ENCODE data around the gene SLC5A3.

DNA sequence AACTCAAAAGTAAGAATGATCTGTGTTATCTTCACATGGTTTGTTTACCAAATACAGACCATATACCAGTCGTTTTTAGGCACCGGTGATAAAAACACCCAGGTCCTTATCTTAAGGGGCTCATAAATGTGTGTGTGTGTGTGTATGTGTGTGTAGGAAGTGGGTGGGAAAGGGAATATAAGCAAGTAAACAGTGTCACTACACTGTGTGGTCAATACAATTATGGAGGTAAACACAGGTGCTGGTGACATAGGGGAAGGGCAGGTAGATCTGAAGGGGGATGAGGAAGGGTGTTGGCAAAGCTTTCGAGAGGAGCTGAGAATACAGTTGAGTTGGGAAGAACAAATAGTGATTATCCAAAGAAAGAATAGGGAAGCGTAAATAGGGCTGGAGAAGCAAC lies 19.1 kb upstream of the SLC5A3 start:
- no peak for TF ChIP-seq CTCF (IDR thresholded peaks at IDR 0.05)
- no peak for TF ChIP-seq POLR2A (IDR thresholded peaks at IDR 0.05)

Data from heart left ventricle (tissue), 13 donors.